MM.1S (cell line): ENCODE results near the gene NPLOC4.

Experiments used
- CTCF ChIP-seq: fragments of 300-600 bp; sonication (generic); IDR thresholded peaks from 2 replicates; pipeline ENCODE4 v1.5.1; 2016; ENCODE audit warnings: antibody characterized with exemption, low read length, mixed read lengths
- EZH2phosphoT487 ChIP-seq: fragments of 300-600 bp; sonication (generic); IDR thresholded peaks from 2 replicates; pipeline ENCODE4 v1.6.1; 2018; ENCODE audit warnings: antibody characterized with exemption, low read length

DNA sequence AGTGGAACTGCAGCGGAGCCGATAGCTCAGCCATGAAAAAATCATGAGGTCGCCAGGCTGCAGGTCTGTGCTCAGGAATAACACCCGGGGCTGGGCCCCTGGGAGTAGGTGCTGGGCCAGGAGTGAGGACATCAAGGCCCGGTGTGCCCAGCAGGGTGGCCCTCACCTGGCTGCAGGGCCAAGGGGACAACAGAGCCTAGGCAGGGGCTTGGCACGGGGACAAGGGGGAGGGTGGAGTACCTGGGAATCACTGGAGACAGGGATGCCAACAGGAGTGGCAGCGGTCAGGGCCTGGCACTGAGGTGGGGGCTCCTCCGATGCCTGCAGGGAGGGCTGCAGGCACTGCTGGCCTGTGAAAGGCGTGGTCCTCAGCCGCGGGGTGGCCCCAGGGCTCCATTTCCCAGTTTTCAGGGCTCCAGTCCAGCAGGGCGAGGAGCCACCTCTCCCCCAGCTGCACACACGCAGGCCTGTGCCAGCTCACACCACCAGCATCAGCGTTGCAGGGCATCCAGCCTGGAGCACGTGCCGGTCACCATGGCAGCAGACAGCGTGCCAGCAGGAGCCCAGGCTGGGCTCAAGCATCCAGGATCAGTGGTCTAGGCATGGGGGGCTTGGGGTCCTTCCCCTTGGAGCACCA lies 113.4 kb downstream of the NPLOC4 start:
- no peak for TF ChIP-seq CTCF
- no peak for TF ChIP-seq EZH2phosphoT487
